A673 (cell line): Measurements from ENCODE around the gene ASPG. TPM values are rescaled to one million over a fixed set of nuclear protein-coding genes. Genes with fewer than 3 reads are reported as not detected.
A peak's percentile ranks its signal among the peaks of the same experiment; 100 is the strongest.

Experiments
- BruUV-seq: library from RNA; stranded (reverse); fragments of 400-500 nt; replicated peaks from 2 replicates; lab custom pipeline; 2021; lab: Mats Ljungman, UMichigan
- CTCF ChIA-PET: fragments of 300-600 bp; sonication (Branson Sonifier 250); formaldehyde crosslinking; loops from one replicate; lab custom pipeline; 2022; ENCODE audit warnings: antibody characterized with exemption; lab: Charles Lee
- POLR2A ChIA-PET: fragments of 300-600 bp; sonication (Branson Sonifier 250); formaldehyde crosslinking; loops from one replicate; lab custom pipeline; 2022; ENCODE audit warnings: antibody characterized with exemption; ENCODE audit not compliant: low non-redundant PET; lab: Charles Lee
- DNase-seq: peaks from one replicate; pipeline ENCODE4 v3.0.0-alpha.2; 2015; ENCODE audit warnings: low spot score
- H3K27ac ChIP-seq: fragments of 200-600 bp; sonication (generic); 2 replicates; pipeline ENCODE4 v1.5.1; 2016; ENCODE audit warnings: mixed run types, low read depth, mild to moderate bottlenecking, mixed read lengths, antibody characterized with exemption, low read length; ENCODE audit not compliant: poor library complexity, severe bottlenecking
- H3K27me3 ChIP-seq: fragments of 200-600 bp; sonication (generic); replicated peaks from 2 replicates; pipeline ENCODE4 v1.6.1; 2017; ENCODE audit warnings: mixed run types, low read depth, mild to moderate bottlenecking, mixed read lengths, antibody characterized with exemption, low read length; ENCODE audit not compliant: insufficient read depth, poor library complexity
- H3K36me3 ChIP-seq: fragments of 200-600 bp; sonication (generic); 2 replicates; pipeline ENCODE4 v1.6.1; 2016; ENCODE audit warnings: mixed run types, mild to moderate bottlenecking, mixed read lengths, antibody characterized with exemption, low read length; ENCODE audit not compliant: insufficient read depth, poor library complexity, severe bottlenecking
- H3K4me1 ChIP-seq: fragments of 200-600 bp; sonication (generic); 2 replicates; pipeline ENCODE4 v1.6.1; 2017; ENCODE audit warnings: mixed run types, mild to moderate bottlenecking, mixed read lengths, antibody characterized with exemption, low read length; ENCODE audit not compliant: insufficient read depth, poor library complexity, severe bottlenecking
- H3K4me3 ChIP-seq: fragments of 200-600 bp; sonication (generic); 2 replicates; pipeline ENCODE4 v1.5.1; 2016; ENCODE audit warnings: low read depth, mixed run types, mild to moderate bottlenecking, mixed read lengths, low read length; ENCODE audit not compliant: poor library complexity, severe bottlenecking
- H3K9me3 ChIP-seq: fragments of 200-600 bp; sonication (generic); 2 replicates; pipeline ENCODE4 v1.6.1; 2016; ENCODE audit warnings: mixed run types, low read depth, mild to moderate bottlenecking, mixed read lengths, antibody characterized with exemption, low read length; ENCODE audit not compliant: poor library complexity, severe bottlenecking
- CTCF ChIP-seq: fragments of 300-800, 200-600 bp; sonication (generic); conservative IDR thresholded peaks from 2 replicates; pipeline ENCODE4 v1.5.1; 2017; ENCODE audit warnings: low read depth, mild to moderate bottlenecking, antibody characterized with exemption, low read length, moderate library complexity, mixed read lengths
- EZH2 ChIP-seq: fragments of 200-600 bp; sonication (generic); IDR thresholded peaks from 2 replicates; pipeline ENCODE4 v1.6.1; 2017; ENCODE audit warnings: borderline replicate concordance, low read depth, mild to moderate bottlenecking, mixed read lengths, antibody characterized with exemption, low read length; ENCODE audit not compliant: poor library complexity, severe bottlenecking
- intact Hi-C: fragments of 100-400 bp; cut with micrococcal nuclease; formaldehyde crosslinking; loops from one replicate; pipeline ENCODE4 v1.10.0; 2022; ENCODE audit not compliant: unreplicated experiment
- total RNA-seq: library from RNA; stranded (reverse); gene quantifications from 2 replicates; pipeline ENCODE4 v1.2.3, GENCODE V29; 2021

ASPG gene
- total RNA-seq, 1 experiment from 2014 or later, result not detected

GRCh38 chr14:104114421-104115130 is 29.1 kb downstream of the ASPG start:
- BruUV-seq, result no TSS peak
- H3K36me3 ChIP-seq, result no peaks in the 10 kb centered on the region
- DNase-seq, result no peak
- POLR2A ChIA-PET, result no interaction called here
- intact Hi-C loops, result no loop called here
- CTCF ChIA-PET, result no interaction called here
- no peaks in the 10 kb centered on the region for H3K9me3 ChIP-seq
- TF ChIP-seq CTCF, result no peak
- TF ChIP-seq EZH2, result no peak
- H3K4me3 ChIP-seq, result no peak overlapping the region
- peaks cover 62% of the 10 kb centered on the region for H3K27me3 ChIP-seq
- H3K4me1 ChIP-seq, result no peaks in the 10 kb centered on the region
- H3K27ac ChIP-seq, result no peak overlapping the region

GRCh38 chr14:104115131-104115600 is 29.7 kb downstream of the ASPG start:
- no peaks in the 10 kb centered on the region for H3K36me3 ChIP-seq
- DNase-seq, result no peak
- ChIA-PET CTCF (no interaction called here), POLR2A (no interaction called here)
- no peaks in the 10 kb centered on the region for H3K9me3 ChIP-seq
- H3K27me3 ChIP-seq, result peaks cover 68% of the 10 kb centered on the region
- TF ChIP-seq EZH2 (no peak), CTCF (no peak)
- H3K4me3 ChIP-seq, result no peak overlapping the region
- H3K4me1 ChIP-seq, result no peaks in the 10 kb centered on the region
- intact Hi-C loops, result no loop called here
- H3K27ac ChIP-seq, result no peak overlapping the region
- BruUV-seq, result no TSS peak

- Histone ChIP-seq H3K9me3 (no peaks in the 10 kb centered on the region), H3K27ac (no peak overlapping the region), H3K4me3 (peak overlapping the region; percentile 37), H3K4me1 (no peaks in the 10 kb centered on the region), H3K27me3 (peaks cover 74% of the 10 kb centered on the region), H3K36me3 (no peaks in the 10 kb centered on the region)
- CTCF ChIA-PET, result no interaction called here
- intact Hi-C loops, result no loop called here
- no peak for TF ChIP-seq CTCF
- TF ChIP-seq EZH2, result no peak
- POLR2A ChIA-PET, result no interaction called here
- no TSS peak for BruUV-seq
- no peak for DNase-seq
These were observed 30.3 kb downstream of the ASPG start for GRCh38 chr14:104115691-104116287.
